DMS53 treated with DMSO at 0.1 percent for 48 hours (cell line): ENCODE results near the gene XPO4.

Source experiments
- DNase-seq: peaks from one replicate; lab custom pipeline; 2025; ENCODE audit not compliant: unreplicated experiment; lab: John Stamatoyannopoulos, UW

Gene XPO4

GRCh38 chr13:20831254-20831653 lies 71.3 kb downstream of the XPO4 start:
- no peak for DNase-seq

DNA sequence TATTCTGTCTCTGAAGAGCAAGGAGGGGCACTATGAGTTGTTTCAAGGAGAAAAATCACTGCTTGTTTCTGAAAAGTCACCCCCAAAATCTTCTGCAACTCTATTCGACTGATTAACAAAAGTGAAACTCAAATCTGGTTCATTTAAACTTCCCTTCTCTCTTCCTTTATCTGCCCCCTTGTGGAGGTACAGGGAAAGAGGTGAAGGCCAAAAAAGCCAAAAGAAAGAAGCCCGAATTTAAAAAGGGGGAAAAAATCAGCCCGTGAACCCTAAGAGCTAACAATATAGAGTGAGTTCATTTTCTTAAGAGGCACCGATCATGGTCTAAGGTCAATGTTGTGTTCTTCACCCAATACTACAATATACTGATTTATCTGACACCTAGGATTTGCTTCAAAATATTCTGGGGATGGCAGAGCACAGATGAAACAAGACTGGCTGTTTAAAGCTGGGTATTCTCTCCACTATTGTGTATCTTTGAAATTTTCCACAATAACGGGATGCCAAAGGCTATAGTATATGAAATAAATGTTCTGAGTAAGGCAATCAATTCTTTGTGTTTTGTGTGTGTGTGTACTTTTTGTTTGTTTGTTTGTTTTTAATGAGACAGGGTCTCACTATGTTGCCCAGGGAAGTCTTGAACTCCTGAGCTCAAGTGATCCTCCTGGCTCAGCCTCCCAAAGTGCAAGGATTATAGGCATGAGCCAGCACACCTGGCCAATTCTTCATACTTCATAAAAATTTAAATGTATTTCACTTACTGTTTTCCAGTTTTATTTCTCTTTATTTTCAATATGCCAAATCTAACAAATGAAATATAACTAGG lies 73.8 kb downstream of the XPO4 start:
- DNase-seq: peak; percentile 29

- DNase-seq: no peak
Observed at GRCh38 chr13:20826843-20827560, 75.5 kb downstream of the XPO4 start.

GRCh38 chr13:20826301-20826700 lies 76.2 kb downstream of the XPO4 start:
- no peak for DNase-seq

DNA sequence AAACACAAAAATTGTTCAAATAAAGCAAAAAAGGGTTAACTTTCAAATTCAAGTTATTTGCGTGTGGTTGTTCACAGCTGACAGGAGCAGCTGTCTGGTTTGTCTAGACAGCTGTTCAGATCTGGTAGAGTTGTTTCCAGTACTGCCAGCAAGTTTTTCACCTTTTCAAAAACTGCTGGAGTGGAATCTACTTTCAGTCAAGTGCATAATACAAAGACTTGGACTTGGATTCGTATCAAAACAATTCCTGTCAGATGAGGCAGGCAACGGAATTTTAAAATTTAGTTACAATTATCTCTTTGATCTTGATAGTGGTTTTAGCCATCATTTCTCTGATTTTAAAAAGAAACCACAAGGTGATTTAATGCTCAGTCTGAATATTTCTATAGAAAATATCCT lies 77.1 kb downstream of the XPO4 start:
- no peak for DNase-seq

DNA sequence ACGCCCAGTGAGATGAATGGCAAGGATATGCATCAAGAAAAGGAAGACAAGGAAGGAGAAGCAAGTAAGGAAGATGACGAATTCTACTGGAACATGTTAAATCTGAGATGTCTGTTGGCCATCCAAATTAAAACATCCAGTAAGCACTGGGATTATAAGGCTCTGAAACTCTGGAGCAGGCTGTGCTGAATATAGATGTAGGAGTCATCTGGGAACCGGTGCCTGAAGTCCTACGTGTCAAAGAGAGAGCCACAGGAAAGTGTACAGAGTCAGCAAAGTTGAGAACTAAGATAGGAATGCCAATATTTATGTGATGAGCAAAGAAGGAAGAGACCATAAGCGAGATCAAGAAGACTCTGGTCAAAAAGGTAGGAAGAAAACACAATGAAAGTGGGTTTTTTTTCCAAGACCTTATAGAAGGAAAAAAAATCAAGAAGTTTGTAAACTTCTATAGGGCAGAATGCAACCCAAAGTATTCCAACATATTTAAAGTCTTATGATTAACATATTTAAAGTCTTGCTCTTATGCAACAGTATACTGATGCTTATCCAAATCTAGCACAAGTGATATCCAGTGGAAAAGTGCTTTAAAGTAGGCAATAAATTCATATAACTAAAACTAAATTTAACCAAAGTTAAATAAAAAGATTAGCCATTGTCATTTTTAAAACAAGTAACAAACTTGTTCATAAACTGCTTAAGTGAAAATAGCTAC lies 77.6 kb downstream of the XPO4 start:
- no peak for DNase-seq

DNA sequence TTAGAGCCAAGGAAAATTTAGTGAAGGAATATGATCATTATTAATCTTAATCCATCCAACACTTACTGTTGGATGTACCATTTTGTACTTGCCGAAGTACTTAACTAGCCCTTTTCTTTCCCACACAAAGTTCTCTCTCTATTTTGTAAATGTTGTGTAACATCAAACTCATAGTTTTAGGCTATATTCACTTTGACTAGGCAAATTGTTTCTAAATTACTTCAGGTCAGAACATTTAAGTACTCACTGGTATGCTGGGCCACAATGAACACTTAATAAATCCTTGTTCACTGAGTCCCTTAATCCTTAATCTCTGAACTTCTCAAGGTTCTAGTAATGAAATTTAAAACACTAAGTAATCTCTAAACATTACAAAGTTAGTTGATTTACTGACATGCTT lies 79.5 kb downstream of the XPO4 start:
- no peak for DNase-seq

DNA sequence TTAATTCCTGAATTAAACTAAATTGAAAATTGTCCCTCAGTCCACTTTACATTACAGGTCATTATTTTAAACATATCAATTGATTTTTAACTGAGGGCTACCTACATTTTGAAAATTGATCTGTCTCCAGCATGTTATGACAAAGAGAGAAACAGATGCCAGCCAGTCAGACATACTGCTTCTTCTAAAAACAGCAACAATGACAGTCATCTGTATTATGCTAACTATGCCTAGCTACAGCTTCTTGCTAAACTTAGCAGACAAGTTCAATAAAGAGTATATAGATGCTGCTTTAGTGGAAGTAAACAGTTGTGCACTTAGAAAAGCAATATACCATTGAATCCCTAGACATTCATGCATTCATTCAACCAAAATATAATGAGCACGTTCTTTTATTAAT lies 80.1 kb downstream of the XPO4 start:
- no peak for DNase-seq

- no peak for DNase-seq
Observed at GRCh38 chr13:20819715-20820114, 82.8 kb downstream of the XPO4 start.

GRCh38 chr13:20815464-20815863 lies 87.1 kb downstream of the XPO4 start:
- DNase-seq: no peak

- DNase-seq: no peak
Observed at GRCh38 chr13:20814224-20814910, 88.2 kb downstream of the XPO4 start.

GRCh38 chr13:20812890-20813289 lies 89.7 kb downstream of the XPO4 start:
- DNase-seq: no peak

DNA sequence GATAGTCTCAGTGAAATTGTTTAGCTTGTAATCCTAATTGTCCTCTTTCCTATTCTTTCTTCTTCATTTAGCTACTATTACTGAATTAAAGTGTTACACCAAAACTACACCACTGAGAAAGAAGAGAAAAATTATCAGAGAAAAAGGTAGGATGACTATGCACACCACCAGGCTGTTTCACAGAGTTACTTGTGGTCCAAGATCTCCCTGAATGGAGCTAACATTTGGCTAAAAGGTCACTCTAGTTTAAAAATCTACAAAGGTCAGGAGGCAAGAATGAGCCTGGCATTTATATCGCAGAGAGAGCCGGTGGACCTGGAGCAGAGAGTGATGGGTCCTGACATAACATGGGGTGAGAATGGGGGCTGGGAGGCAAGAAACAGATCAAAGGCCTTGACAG lies 91.7 kb downstream of the XPO4 start:
- DNase-seq: no peak

GRCh38 chr13:20808874-20809273 lies 93.7 kb downstream of the XPO4 start:
- no peak for DNase-seq

- no peak for DNase-seq
Observed at GRCh38 chr13:20803180-20803965, 99.2 kb downstream of the XPO4 start.

GRCh38 chr13:20801707-20802106 lies 100.8 kb downstream of the XPO4 start:
- DNase-seq: no peak

GRCh38 chr13:20799726-20800416 lies 102.7 kb downstream of the XPO4 start:
- no peak for DNase-seq

DNA sequence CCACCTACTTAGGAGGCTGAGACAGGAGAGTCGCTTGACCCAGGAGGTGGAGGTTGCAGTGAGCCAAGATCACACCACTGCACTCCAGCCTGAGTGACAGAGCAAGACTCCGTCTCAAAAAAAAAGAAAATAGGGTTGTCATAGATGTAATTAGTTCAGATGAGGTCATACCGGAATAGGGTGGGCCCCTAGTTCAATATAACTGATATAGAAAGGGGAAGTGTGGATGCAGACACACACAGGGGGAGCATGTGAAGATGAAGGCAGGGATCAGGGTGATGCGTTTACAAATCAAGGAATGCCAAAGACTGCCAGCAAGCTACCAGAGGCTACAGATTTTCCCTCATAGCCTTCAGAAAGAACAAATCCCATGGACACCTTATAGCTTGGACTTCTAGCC lies 104.5 kb downstream of the XPO4 start:
- no peak for DNase-seq

DNA sequence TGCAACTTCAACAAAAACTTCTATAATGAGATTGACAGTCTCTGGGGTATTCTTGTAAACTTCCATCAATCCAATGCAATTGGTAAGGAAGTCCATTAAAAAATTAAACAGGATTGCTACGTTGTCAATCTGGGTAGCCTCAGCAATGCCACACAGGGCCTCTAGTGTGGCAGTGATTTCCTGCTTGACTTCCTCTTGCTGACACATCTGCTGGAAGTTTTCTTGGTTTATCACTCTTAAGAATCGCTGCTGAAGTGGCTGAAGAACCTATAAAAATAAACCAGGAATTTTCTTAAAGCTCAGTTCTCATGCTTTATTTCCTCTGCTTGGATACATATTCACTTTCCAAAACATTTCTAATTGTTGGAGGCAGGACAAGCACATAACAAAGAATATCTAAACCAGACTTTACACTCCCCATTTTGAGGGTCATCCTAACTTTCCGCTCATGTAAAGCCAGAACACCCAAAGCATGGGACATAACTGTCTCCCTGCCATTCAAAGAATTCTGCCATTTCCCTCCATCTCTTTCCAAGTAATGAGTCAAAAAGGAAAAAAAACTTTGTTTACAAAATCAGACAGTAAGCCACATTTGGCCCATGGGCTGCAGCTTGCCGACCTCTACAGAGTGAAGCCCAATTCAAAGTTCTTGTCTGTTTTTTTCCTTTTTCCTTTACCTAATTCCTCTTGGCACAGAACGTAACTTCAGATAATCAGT lies 105.6 kb downstream of the XPO4 start:
- DNase-seq: no peak
